Keratinocyte (primary cell): ENCODE results near the gene HPCAL1.

ENCODE experiments used
- EZH2 ChIP-seq: IDR thresholded peaks from one replicate; pipeline ENCODE4 v1.6.1; 2012; ENCODE audit warnings: inconsistent platforms, mild to moderate bottlenecking, low read length, moderate library complexity
- TF ChIP-seq, protein P1 (sequence below), 3 experiments: IDR thresholded peaks in 1 of 3; conservative IDR thresholded peaks in 1 of 3; optimal IDR thresholded peaks in 1 of 3; 2 replicates in 2 of 3; 3 replicates in 1 of 3; pipeline versions ENCODE3 to v1.5.1; 2011; ENCODE audit warnings: low read length in 3 of 3, mild to moderate bottlenecking in 3 of 3, moderate library complexity in 2 of 3, control low read depth in 1 of 3, inconsistent platforms in 1 of 3; ENCODE audit not compliant: insufficient read depth in 2 of 3; ENCODE audit errors: extremely low read depth in 1 of 3

- TF ChIP-seq, protein P1, sequence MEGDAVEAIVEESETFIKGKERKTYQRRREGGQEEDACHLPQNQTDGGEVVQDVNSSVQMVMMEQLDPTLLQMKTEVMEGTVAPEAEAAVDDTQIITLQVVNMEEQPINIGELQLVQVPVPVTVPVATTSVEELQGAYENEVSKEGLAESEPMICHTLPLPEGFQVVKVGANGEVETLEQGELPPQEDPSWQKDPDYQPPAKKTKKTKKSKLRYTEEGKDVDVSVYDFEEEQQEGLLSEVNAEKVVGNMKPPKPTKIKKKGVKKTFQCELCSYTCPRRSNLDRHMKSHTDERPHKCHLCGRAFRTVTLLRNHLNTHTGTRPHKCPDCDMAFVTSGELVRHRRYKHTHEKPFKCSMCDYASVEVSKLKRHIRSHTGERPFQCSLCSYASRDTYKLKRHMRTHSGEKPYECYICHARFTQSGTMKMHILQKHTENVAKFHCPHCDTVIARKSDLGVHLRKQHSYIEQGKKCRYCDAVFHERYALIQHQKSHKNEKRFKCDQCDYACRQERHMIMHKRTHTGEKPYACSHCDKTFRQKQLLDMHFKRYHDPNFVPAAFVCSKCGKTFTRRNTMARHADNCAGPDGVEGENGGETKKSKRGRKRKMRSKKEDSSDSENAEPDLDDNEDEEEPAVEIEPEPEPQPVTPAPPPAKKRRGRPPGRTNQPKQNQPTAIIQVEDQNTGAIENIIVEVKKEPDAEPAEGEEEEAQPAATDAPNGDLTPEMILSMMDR (optimal IDR thresholded peaks at IDR 0.05 in 1 of 3, IDR thresholded peaks at IDR 0.05 in 1 of 3, conservative IDR thresholded peaks at IDR 0.05 in 1 of 3; ENCODE audit: extremely low read depth in 1 of 3, insufficient read depth in 2 of 3, low read length in 3 of 3): no peak
- no peak for TF ChIP-seq EZH2
Observed at GRCh38 chr2:10310309-10310888, 7.7 kb downstream of the HPCAL1 start.
